K562 (cell line): Measurements from ENCODE around the gene PRICKLE4. TPM values are rescaled to one million over a fixed set of nuclear protein-coding genes. Genes with fewer than 3 reads are reported as not detected.

Experiments used
- FIP1L1 ChIP-seq: fragments of 200-400 bp; formaldehyde crosslinking; IDR thresholded peaks from 2 replicates; pipeline ENCODE4 v1.6.1; 2018; ENCODE audit warnings: mild to moderate bottlenecking, low read depth, low read length; ENCODE audit not compliant: poor library complexity, severe bottlenecking
- MAFF ChIP-seq: IDR thresholded peaks from 2 replicates; pipeline ENCODE4 v1.6.1; 2012; ENCODE audit warnings: low read length, improper control_type of control experiment
- MED1 ChIP-seq: sonication (generic); formaldehyde crosslinking; IDR thresholded peaks from 2 replicates; pipeline ENCODE4 v1.8.1; 2023; ENCODE audit warnings: missing genetic modification reagents, borderline replicate concordance
- MEIS2 ChIP-seq: fragments of 450-650 bp; IDR thresholded peaks from 2 replicates; pipeline ENCODE4 v1.6.1; 2014; ENCODE audit warnings: mild to moderate bottlenecking; ENCODE audit not compliant: partially characterized antibody
- NKRF ChIP-seq: fragments of 450-650 bp; IDR thresholded peaks from 2 replicates; pipeline ENCODE4 v1.6.1; 2016; ENCODE audit warnings: borderline replicate concordance
- PKNOX1 ChIP-seq: fragments of 450-650 bp; IDR thresholded peaks from 2 replicates; pipeline ENCODE4 v1.6.1; 2016
- TFAP4 ChIP-seq: sonication (generic); formaldehyde crosslinking; IDR thresholded peaks from 2 replicates; pipeline ENCODE4 v1.8.0; 2022; ENCODE audit warnings: missing genetic modification reagents, mild to moderate bottlenecking, moderate library complexity, borderline replicate concordance
- ZNF639 ChIP-seq, 2 experiments: fragments of 200-800 bp in 1 of 2; sonication (Bioruptor generic) in 1 of 2; sonication (generic) in 1 of 2; formaldehyde crosslinking in 1 of 2; IDR thresholded peaks in 1 of 2; conservative IDR thresholded peaks in 1 of 2; 2 replicates each; pipeline versions ENCODE4 v1.5.0 to v1.6.1; 2016 to 2020; ENCODE audit warnings: missing compliant biosample characterization in 1 of 2, missing genetic modification characterization in 1 of 2, missing genetic modification reagents in 1 of 2
- ZNF696 ChIP-seq: fragments of 250-450 bp; sonication (Bioruptor Pico); conservative IDR thresholded peaks from 2 replicates; pipeline ENCODE4 v1.4.0; 2020; ENCODE audit warnings: mild to moderate bottlenecking, moderate library complexity
- polyA plus RNA-seq, 8 experiments: library from polyadenylated mRNA; depleted of rRNA in 4 of 8; stranded (reverse) in 5 of 8; unstranded in 3 of 8; fragments of >200 nt; fragmentation: Nextera tagmentation in 2 of 8; fragmentation: Illumina TruSeq in 1 of 8; extraction: Ambion mirVana in 2 of 8; extraction: Trizol in 1 of 8; gene quantifications; 2 replicates each; pipeline versions ENCODE4 v1.2.1 to v1.2.3, GENCODE V29; 2011 to 2014; ENCODE audit warnings: inconsistent platforms in 1 of 8, missing spikeins in 1 of 8
- total RNA-seq, 7 experiments: library from RNA; depleted of rRNA in 6 of 7; stranded (reverse); fragments of >200 nt in 6 of 7; fragmentation: Illumina TruSeq in 2 of 7; extraction: Trizol in 2 of 7; gene quantifications; 2 replicates each; pipeline versions ENCODE4 v1.2.1 to v1.2.3, GENCODE V29; 2011 to 2021; ENCODE audit warnings: low replicate concordance in 1 of 7

Gene PRICKLE4
- total and polyA plus RNA-seq, 9 of the 15 experiments (the other 6 are each of a cell fraction or from before 2014, with no cell fraction given) = 0.20 to 0.32 (median 0.27) TPM; not detected in 6

GRCh38 chr6:41750374-41750773 is 30.2 kb upstream of the PRICKLE4 start (continued):
- TF ChIP-seq PKNOX1 (0 out of 2 replicates have a peak, but pooled peaks have one; percentile 13), MED1 (no peak), NKRF (no peak), MAFF (no peak), MEIS2 (peak; percentile 70), FIP1L1 (no peak), ZNF639 (CRISPR knock-in tag; conservative IDR thresholded peaks at IDR 0.05 in 1 of 2, IDR thresholded peaks at IDR 0.05 in 1 of 2) (no peak), TFAP4 (CRISPR knock-in tag) (no peak), ZNF696 (no peak)
